CD4-positive, CD25-positive, alpha-beta regulatory T cell (primary cell): ENCODE measurements around the gene CKB. TPM values are rescaled to one million over a fixed set of nuclear protein-coding genes. Genes with fewer than 3 reads are reported as not detected.
A peak's percentile ranks its signal among the peaks of the same experiment; 100 is the strongest.

Experiments used
- ATAC-seq, 2 donors: fragments of 150-1000 bp; cut with Tn5 transposase; one replicate each; pipeline ENCODE4 v1.10.0; 2021; ENCODE audit warnings: low read depth in 2 of 2, moderate number of reproducible peaks in 2 of 2, moderate library complexity in 1 of 2
- DNase-seq, 3 donors: peaks; one replicate each; pipeline versions ENCODE4 v3.0.0 to v3.0.0-alpha.2; 2012 to 2022; ENCODE audit warnings: mixed read lengths in 1 of 3
- H3K27ac ChIP-seq: one replicate; pipeline ENCODE4 v1.7.0; 2013; ENCODE audit warnings: mild to moderate bottlenecking, low read length; ENCODE audit not compliant: insufficient read depth, poor library complexity, severe bottlenecking
- H3K27me3 ChIP-seq: one replicate; pipeline ENCODE4 v1.7.0; 2013; ENCODE audit warnings: low read length; ENCODE audit not compliant: control insufficient read depth, insufficient read depth
- H3K36me3 ChIP-seq: one replicate; pipeline ENCODE4 v1.7.0; 2013; ENCODE audit warnings: mild to moderate bottlenecking, low read length, moderate library complexity; ENCODE audit not compliant: control insufficient read depth, insufficient read depth
- H3K4me1 ChIP-seq: 2 replicates; pipeline ENCODE4 v1.7.0; 2013; ENCODE audit warnings: mild to moderate bottlenecking, low read length; ENCODE audit not compliant: insufficient read depth, control insufficient read depth, poor library complexity, severe bottlenecking
- H3K4me3 ChIP-seq: one replicate; pipeline ENCODE4 v1.7.0; 2013; ENCODE audit warnings: low read depth, mild to moderate bottlenecking, low read length, moderate library complexity
- H3K9me3 ChIP-seq, 2 experiments: 1 replicate in 1 of 2; 2 replicates in 1 of 2; pipeline ENCODE4 v1.7.0; 2013; ENCODE audit warnings: low read length in 2 of 2, mild to moderate bottlenecking in 1 of 2, moderate library complexity in 1 of 2; ENCODE audit not compliant: control insufficient read depth in 2 of 2
- H3K27ac Mint-ChIP-seq, 3 donors: one replicate each; pipeline ENCODE4 v1.8.0; 2020 to 2022; ENCODE audit warnings: mild to moderate bottlenecking in 3 of 3, mixed read lengths in 3 of 3, moderate library complexity in 2 of 3
- H3K27me3 Mint-ChIP-seq: one replicate; pipeline ENCODE4 v1.8.0; 2022; ENCODE audit warnings: mild to moderate bottlenecking, mixed read lengths
- H3K36me3 Mint-ChIP-seq: one replicate; pipeline ENCODE4 v1.8.0; 2020; ENCODE audit warnings: mixed read lengths
- H3K4me1 Mint-ChIP-seq, 4 donors: one replicate each; pipeline ENCODE4 v1.8.0; 2020 to 2022; ENCODE audit warnings: mixed read lengths in 4 of 4, mild to moderate bottlenecking in 1 of 4
- H3K4me3 Mint-ChIP-seq, 4 donors: one replicate each; pipeline ENCODE4 v1.8.0; 2020 to 2022; ENCODE audit warnings: mild to moderate bottlenecking in 4 of 4, mixed read lengths in 4 of 4, moderate library complexity in 3 of 4
- H3K9me3 Mint-ChIP-seq, 7 donors: one replicate each; pipeline ENCODE4 v1.8.0; 2020 to 2022; ENCODE audit warnings: mixed read lengths in 7 of 7, mild to moderate bottlenecking in 3 of 7, moderate library complexity in 2 of 7
- polyA plus RNA-seq, 4 donors: library from polyadenylated mRNA; unstranded; fragments of 300-500 nt; fragmentation: Illumina TruSeq; gene quantifications; one replicate each; pipeline ENCODE4 v1.2.3, GENCODE V29; 2021
- total RNA-seq: library from RNA; stranded (reverse); gene quantifications from one replicate; pipeline ENCODE4 v1.2.3, GENCODE V29; 2022

The CKB gene
- total and polyA plus RNA-seq, 5 donors from 2014 or later = 1.4 to 5.8 (median 1.7) TPM; not detected in 1

DNA sequence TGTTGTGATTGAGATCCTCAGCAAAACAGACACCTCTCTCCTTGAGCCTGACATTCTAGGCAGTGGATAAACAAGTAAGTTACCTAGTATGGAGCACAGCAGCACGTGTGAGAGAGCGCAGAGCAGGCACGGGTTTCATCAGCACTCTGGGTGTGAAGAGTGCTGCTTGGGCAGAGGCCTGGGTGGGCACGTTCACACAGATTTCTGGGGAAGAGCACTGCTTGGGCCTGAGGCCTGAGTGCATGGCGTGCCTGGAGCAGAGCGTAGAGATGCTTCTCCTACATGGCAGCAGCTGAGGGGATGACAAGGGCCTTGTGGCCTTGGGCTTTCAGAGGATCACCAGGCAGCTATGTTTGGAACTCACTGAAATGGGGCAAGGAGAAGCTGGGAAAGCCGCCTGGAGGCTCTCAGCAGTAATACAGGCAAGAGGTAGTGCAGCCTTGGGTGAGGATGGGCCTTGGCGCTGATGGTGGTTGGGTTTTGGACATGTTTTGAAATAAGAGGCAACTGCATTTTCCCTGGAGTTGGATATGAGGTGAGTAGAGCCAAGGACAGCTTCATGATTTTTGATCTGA lies 17.6 kb downstream of the CKB start:
- H3K4me1 Mint-ChIP-seq = peaks cover 3 to 8% (median 3%) of the 10 kb centered on the region in 4 donors

DNA sequence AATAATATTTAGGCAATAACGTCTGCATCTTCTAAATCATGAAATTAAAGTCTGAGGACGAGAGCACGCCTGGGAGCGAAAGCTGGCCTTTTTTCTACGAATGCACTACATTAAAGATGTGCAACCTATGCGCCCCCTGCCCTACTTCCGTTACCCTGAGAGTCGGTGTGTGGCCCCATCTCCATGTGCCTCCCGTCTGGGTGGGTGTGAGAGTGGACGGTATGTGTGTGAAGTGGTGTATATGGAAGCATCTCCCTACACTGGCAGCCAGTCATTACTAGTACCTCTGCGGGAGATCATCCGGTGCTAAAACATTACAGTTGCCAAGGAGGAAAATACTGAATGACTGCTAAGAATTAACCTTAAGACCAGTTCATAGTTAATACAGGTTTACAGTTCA lies 19.3 kb downstream of the CKB start:
- Mint-ChIP-seq H3K4me3 (no peak overlapping the region), H3K27ac (peak overlapping the region in 1 of 3 donors; percentile 57), H3K9me3 (no peaks in the 10 kb centered on the region), H3K36me3 (peaks cover 45% of the 10 kb centered on the region), H3K4me1 (peaks cover 4 to 11% (median 6%) of the 10 kb centered on the region in 4 donors), H3K27me3 (no peaks in the 10 kb centered on the region)
- no peaks in the 10 kb centered on the region for H3K27me3 ChIP-seq
- no peaks in the 10 kb centered on the region for H3K9me3 ChIP-seq
- H3K27ac ChIP-seq = no peak overlapping the region
- H3K4me1 ChIP-seq = no peaks in the 10 kb centered on the region
- peaks cover 52% of the 10 kb centered on the region for H3K36me3 ChIP-seq
- ATAC-seq (no peak), DNase-seq (no peak)
- H3K4me3 ChIP-seq = no peak overlapping the region

More for the DNA sequence above, 17.6 kb downstream of the CKB start:
- no peak for ATAC-seq
- no peaks in the 10 kb centered on the region for H3K4me1 ChIP-seq
- Mint-ChIP-seq H3K9me3 (no peaks in the 10 kb centered on the region), H3K27ac (peak overlapping the region in 1 of 3 donors; percentile 73), H3K27me3 (no peaks in the 10 kb centered on the region), H3K36me3 (peaks cover 43% of the 10 kb centered on the region), H3K4me3 (peak overlapping the region in 1 of 4 donors; percentile 17)
- no peak for DNase-seq
- H3K9me3 ChIP-seq = no peaks in the 10 kb centered on the region
- no peak overlapping the region for H3K4me3 ChIP-seq
- peaks cover 45% of the 10 kb centered on the region for H3K36me3 ChIP-seq
- no peak overlapping the region for H3K27ac ChIP-seq
- no peaks in the 10 kb centered on the region for H3K27me3 ChIP-seq

DNA sequence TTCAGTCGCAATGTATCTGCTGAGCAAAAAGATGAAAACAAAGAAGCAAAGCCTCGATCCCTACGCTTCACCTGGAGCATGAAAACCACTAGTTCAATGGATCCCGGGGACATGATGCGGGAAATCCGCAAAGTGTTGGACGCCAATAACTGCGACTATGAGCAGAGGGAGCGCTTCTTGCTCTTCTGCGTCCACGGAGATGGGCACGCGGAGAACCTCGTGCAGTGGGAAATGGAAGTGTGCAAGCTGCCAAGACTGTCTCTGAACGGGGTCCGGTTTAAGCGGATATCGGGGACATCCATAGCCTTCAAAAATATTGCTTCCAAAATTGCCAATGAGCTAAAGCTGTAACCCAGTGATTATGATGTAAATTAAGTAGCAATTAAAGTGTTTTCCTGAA lies 19.8 kb downstream of the CKB start:
- Histone ChIP-seq H3K4me3 (no peak overlapping the region), H3K9me3 (no peaks in the 10 kb centered on the region), H3K4me1 (no peaks in the 10 kb centered on the region), H3K36me3 (peaks cover 54% of the 10 kb centered on the region), H3K27ac (no peak overlapping the region), H3K27me3 (no peaks in the 10 kb centered on the region)
- Mint-ChIP-seq H3K9me3 (no peaks in the 10 kb centered on the region), H3K4me3 (no peak overlapping the region), H3K36me3 (peaks cover 45% of the 10 kb centered on the region), H3K27me3 (no peaks in the 10 kb centered on the region), H3K27ac (peak overlapping the region in 1 of 3 donors; percentile 57), H3K4me1 (peaks cover 4 to 11% (median 6%) of the 10 kb centered on the region in 4 donors)
- DNase-seq = no peak
- no peak for ATAC-seq

DNA sequence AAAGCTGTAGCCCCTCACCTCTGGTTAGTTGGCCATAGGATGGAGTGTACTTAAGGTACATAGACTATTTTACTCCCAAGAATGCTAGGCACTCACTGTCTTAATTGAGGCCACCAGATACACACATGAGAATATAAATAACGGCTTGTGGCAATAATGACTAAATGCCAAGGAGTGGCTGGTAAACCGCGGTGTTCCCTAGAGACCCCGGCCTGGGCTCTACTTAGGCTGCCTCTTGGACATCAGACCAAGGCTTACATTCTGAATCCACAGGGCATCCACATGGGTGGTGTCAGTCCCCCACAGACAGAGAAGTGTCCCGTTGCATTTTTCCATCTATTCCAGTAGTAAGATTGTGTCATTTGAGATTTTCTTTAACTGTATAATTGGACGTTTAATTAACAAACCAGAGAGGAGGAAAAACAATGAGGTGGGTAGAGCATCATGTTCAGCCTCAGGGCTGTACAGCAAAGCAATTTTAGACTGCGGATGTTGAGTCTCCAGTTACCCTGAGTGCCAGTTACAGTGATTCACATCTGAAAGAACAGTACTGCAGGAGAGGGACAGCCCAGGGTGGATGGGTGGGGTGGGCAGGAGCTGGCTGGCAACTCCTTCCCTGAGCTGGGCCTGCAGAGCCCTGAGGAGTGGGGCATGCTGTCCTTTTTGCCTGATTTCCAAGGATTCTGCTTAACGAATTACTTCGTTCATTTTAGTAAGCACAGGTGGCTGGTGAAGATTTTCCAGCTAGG lies 20.5 kb downstream of the CKB start:
- Histone ChIP-seq H3K27ac (no peak overlapping the region), H3K36me3 (peaks cover 52% of the 10 kb centered on the region), H3K4me3 (no peak overlapping the region), H3K27me3 (no peaks in the 10 kb centered on the region), H3K4me1 (no peaks in the 10 kb centered on the region), H3K9me3 (no peaks in the 10 kb centered on the region)
- H3K36me3 Mint-ChIP-seq = peaks cover 44% of the 10 kb centered on the region
- H3K4me1 Mint-ChIP-seq = peaks cover 4 to 11% (median 6%) of the 10 kb centered on the region in 4 donors
- DNase-seq (no peak), ATAC-seq (no peak)
- no peaks in the 10 kb centered on the region for H3K9me3 Mint-ChIP-seq
- H3K4me3 Mint-ChIP-seq = no peak overlapping the region
- peak overlapping the region in 1 of 3 donors; percentile 57 for H3K27ac Mint-ChIP-seq
- H3K27me3 Mint-ChIP-seq = no peaks in the 10 kb centered on the region

DNA sequence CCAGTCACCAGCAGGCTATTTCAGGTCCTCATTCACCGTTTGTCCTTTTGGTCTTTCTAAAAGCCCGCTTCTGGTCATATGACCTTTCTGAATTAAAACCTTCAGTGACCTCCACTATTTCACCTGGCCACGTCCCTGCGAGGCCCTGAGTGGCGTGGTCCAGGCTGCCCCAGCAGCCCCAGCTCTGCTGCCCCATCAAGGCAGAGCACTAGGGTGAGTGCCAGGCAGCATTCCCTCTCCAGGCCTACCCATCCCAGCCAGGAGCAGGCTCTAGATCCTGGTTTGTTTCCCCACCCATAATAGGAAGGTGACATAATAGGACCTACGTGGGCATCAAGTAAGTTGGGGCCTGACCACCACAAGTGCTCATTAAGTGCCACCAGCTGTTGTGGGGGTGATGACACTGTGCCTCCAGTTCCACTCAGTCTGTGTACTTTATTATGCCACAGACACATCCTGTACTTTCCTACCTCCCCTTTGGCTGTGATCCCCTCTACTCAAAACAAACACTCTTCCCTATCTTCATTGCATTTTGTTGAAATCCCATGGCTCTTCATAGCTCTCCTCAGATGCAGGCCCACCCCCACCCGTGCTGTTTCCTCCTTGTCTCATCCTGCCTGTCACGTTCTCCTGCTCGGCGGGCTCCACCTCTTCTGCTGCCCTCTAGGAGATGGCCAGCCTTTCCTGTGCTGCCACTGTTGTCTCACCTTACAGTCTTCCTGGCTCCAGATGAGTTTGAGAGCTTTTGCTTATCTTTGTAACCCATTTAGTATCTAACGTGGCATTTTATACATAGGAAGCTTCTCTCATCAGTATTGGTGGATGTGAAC lies 21.4 kb downstream of the CKB start:
- ATAC-seq (no peak), DNase-seq (no peak)
- peak overlapping the region in 1 of 3 donors; percentile 26 for H3K27ac Mint-ChIP-seq
- Histone ChIP-seq H3K27ac (no peak overlapping the region), H3K4me3 (no peak overlapping the region), H3K4me1 (no peaks in the 10 kb centered on the region), H3K9me3 (no peaks in the 10 kb centered on the region), H3K27me3 (no peaks in the 10 kb centered on the region), H3K36me3 (peaks cover 52% of the 10 kb centered on the region)
- no peaks in the 10 kb centered on the region for H3K27me3 Mint-ChIP-seq
- peaks cover 4 to 11% (median 6%) of the 10 kb centered on the region in 4 donors for H3K4me1 Mint-ChIP-seq
- no peaks in the 10 kb centered on the region for H3K9me3 Mint-ChIP-seq
- H3K4me3 Mint-ChIP-seq = no peak overlapping the region
- H3K36me3 Mint-ChIP-seq = peaks cover 45% of the 10 kb centered on the region

DNA sequence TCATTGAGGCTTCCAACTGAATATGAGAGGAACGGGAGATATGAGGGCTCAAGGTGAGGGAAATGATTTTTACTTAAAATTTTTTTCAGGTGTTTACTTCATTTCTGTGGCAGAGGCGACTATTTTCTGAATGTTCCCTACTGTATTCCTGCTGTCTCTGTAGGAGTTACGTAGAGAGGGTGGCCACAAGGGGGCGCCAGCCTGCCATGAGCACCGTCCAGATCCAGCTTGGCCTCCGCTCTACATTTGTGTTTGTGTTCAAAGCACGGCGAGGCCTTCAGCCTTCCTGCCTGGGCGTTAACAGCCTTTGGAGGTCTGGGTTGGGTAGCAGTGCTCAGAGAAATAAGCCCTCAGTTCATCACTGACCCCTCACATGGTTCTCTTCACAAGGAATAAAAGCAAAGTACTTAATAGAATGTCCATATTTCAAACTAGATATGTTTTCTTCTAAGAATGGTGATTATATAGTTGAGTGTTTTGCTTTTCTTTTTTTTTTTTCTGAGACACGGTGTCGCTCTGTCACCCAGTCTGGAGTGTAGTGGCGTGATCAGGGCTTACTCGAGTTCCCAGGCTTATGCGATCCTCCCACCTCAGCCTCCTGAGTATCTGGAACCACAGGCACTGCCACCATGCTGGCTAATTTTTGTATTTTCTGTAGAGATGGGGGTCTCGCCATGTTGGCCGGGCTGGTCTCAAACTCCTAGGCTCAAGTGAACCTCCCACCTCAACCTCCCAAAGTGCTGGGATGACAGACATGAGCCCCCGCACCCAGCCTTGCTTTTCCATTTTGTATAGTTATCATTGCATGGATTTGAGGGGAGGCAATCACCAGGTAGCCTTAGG lies 22.3 kb downstream of the CKB start:
- no peaks in the 10 kb centered on the region for H3K9me3 Mint-ChIP-seq
- no peaks in the 10 kb centered on the region for H3K27me3 ChIP-seq
- ATAC-seq (peak; percentile 82 to 88), DNase-seq (peak; percentile 61 to 74 (median 68))
- H3K4me3 ChIP-seq = no peak overlapping the region
- no peaks in the 10 kb centered on the region for H3K9me3 ChIP-seq
- no peaks in the 10 kb centered on the region for H3K27me3 Mint-ChIP-seq
- peaks cover 42% of the 10 kb centered on the region for H3K36me3 Mint-ChIP-seq
- peaks cover 4 to 11% (median 6%) of the 10 kb centered on the region in 4 donors for H3K4me1 Mint-ChIP-seq
- peak overlapping the region in 2 of 3 donors; percentile 36 to 43 for H3K27ac Mint-ChIP-seq
- no peak overlapping the region for H3K27ac ChIP-seq
- H3K36me3 ChIP-seq = peaks cover 59% of the 10 kb centered on the region
- H3K4me1 ChIP-seq = no peaks in the 10 kb centered on the region
- H3K4me3 Mint-ChIP-seq = no peak overlapping the region

DNA sequence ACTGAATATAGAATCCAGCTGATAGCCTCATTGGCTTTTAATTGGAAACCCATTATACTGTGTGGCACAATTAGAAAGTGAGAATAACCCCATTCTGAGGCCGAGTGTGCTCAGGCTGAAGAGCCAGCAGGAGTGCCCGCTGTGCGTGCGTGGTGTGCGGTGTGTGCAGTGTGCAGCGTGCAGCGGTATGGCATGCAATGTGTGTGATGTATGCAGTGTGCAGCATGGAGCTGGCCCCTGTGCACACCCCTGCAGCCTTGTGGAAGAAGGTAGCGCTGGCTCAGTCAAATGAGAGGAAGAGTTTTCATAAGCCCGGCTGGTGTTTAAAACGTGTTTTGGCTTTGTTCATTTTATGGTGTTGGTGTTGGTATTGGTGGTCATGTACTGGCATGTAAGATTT lies 22.9 kb downstream of the CKB start:
- no peak overlapping the region for H3K4me3 ChIP-seq
- no peaks in the 10 kb centered on the region for H3K27me3 Mint-ChIP-seq
- no peaks in the 10 kb centered on the region for H3K27me3 ChIP-seq
- no peaks in the 10 kb centered on the region for H3K4me1 ChIP-seq
- ATAC-seq = peak in 1 of 2 donors; percentile 33
- H3K9me3 ChIP-seq = no peaks in the 10 kb centered on the region
- H3K9me3 Mint-ChIP-seq = no peaks in the 10 kb centered on the region
- H3K27ac Mint-ChIP-seq = no peak overlapping the region
- H3K4me3 Mint-ChIP-seq = no peak overlapping the region
- H3K36me3 Mint-ChIP-seq = peaks cover 35% of the 10 kb centered on the region
- H3K27ac ChIP-seq = no peak overlapping the region
- H3K4me1 Mint-ChIP-seq = peaks cover 4 to 11% (median 6%) of the 10 kb centered on the region in 4 donors
- H3K36me3 ChIP-seq = peaks cover 58% of the 10 kb centered on the region
- DNase-seq = no peak
